ENCODE results near the gene TMEM131L. TPM values are rescaled to one million over a fixed set of nuclear protein-coding genes. Genes with fewer than 3 reads are reported as not detected.
"Not testable (repeated sequence)": the region's sequence is repeated elsewhere in the genome, so short reads cannot be mapped to it uniquely, and the experiment has no call there.

TMEM131L gene
- total RNA-seq, 2 donors from 2014 or later: 22.2 to 25.6 TPM

- no peak for TF ChIP-seq CTCF (IDR thresholded peaks at IDR 0.05)
- H3K9me3 ChIP-seq: no peaks in the 10 kb centered on the region
- no peaks in the 10 kb centered on the region for H3K36me3 ChIP-seq
- peaks cover 3 to 32% of the 10 kb centered on the region in 2 donors for H3K4me1 ChIP-seq (ENCODE audit: control insufficient read depth in 1 of 2, low read depth in 2 of 2)
- ATAC-seq (ENCODE audit: insufficient number of reproducible peaks, low FRiP score, low read depth): no peak
- H3K4me3 ChIP-seq: no peak overlapping the region
- no peak for DNase-seq (ENCODE audit: low spot score)
- no peak overlapping the region for H3K27ac ChIP-seq
- H3K27me3 ChIP-seq (replicated peaks; ENCODE audit: insufficient read depth): no peaks in the 10 kb centered on the region
Observed at GRCh38 chr4:153566631-153567150, 100.5 kb downstream of the TMEM131L start.

GRCh38 chr4:153567660-153568059 is 101.5 kb downstream of the TMEM131L start:
- H3K36me3 ChIP-seq; H3K27me3 ChIP-seq (replicated peaks; ENCODE audit: insufficient read depth); H3K9me3 ChIP-seq; DNase-seq (ENCODE audit: low spot score); ATAC-seq (ENCODE audit: insufficient number of reproducible peaks, low FRiP score, low read depth); H3K27ac ChIP-seq; H3K4me3 ChIP-seq: not testable (repeated sequence)
- H3K4me1 ChIP-seq (ENCODE audit: control insufficient read depth in 1 of 2, low read depth in 2 of 2): peaks cover 3 to 32% of the 10 kb centered on the region in 2 donors

GRCh38 chr4:153570228-153570973 is 104.2 kb downstream of the TMEM131L start:
- no peak for TF ChIP-seq CTCF (IDR thresholded peaks at IDR 0.05)
- H3K9me3 ChIP-seq: no peaks in the 10 kb centered on the region
- H3K4me3 ChIP-seq: no peak overlapping the region
- H3K36me3 ChIP-seq: no peaks in the 10 kb centered on the region
- peaks cover 11 to 42% of the 10 kb centered on the region in 2 donors for H3K4me1 ChIP-seq (ENCODE audit: control insufficient read depth in 1 of 2, low read depth in 2 of 2)
- H3K27me3 ChIP-seq (replicated peaks; ENCODE audit: insufficient read depth): no peaks in the 10 kb centered on the region
- DNase-seq (ENCODE audit: low spot score) (no peak), ATAC-seq (ENCODE audit: insufficient number of reproducible peaks, low FRiP score, low read depth) (no peak)
- H3K27ac ChIP-seq: no peak overlapping the region

- Histone ChIP-seq H3K27ac (no peak overlapping the region), H3K27me3 (replicated peaks; ENCODE audit: insufficient read depth) (no peaks in the 10 kb centered on the region), H3K36me3 (no peaks in the 10 kb centered on the region), H3K9me3 (no peaks in the 10 kb centered on the region), H3K4me1 (ENCODE audit: control insufficient read depth in 1 of 2, low read depth in 2 of 2) (peaks cover 11 to 42% of the 10 kb centered on the region in 2 donors), H3K4me3 (no peak overlapping the region)
- no peak for ATAC-seq (ENCODE audit: insufficient number of reproducible peaks, low FRiP score, low read depth)
- TF ChIP-seq CTCF (IDR thresholded peaks at IDR 0.05): no peak
- no peak for DNase-seq (ENCODE audit: low spot score)
Observed at GRCh38 chr4:153571006-153571545, 104.9 kb downstream of the TMEM131L start.

- Histone ChIP-seq H3K4me1 (ENCODE audit: control insufficient read depth in 1 of 2, low read depth in 2 of 2) (peaks cover 11 to 42% of the 10 kb centered on the region in 2 donors), H3K9me3 (no peaks in the 10 kb centered on the region), H3K27me3 (replicated peaks; ENCODE audit: insufficient read depth) (no peaks in the 10 kb centered on the region), H3K4me3 (no peak overlapping the region), H3K27ac (no peak overlapping the region), H3K36me3 (no peaks in the 10 kb centered on the region)
- ATAC-seq (ENCODE audit: insufficient number of reproducible peaks, low FRiP score, low read depth): no peak
- DNase-seq (ENCODE audit: low spot score): no peak
- TF ChIP-seq CTCF (IDR thresholded peaks at IDR 0.05): no peak
Observed at GRCh38 chr4:153572609-153573008, 106.4 kb downstream of the TMEM131L start.

Measured in thoracic aorta (tissue), 2 donors.